ENCODE data around the gene TIE1.

TIE1 gene

GRCh38 chr1:43303471-43304313 lies 2.9 kb downstream of the TIE1 start:
- no peak overlapping the region for H3K27ac ChIP-seq (ENCODE audit: low read depth, low read length)
- no peak overlapping the region for H3K9ac ChIP-seq (ENCODE audit: low read depth in 1 of 2, low read length in 2 of 2)
- peaks cover 22 to 28% of the 10 kb centered on the region in 2 donors for H3K4me1 ChIP-seq (ENCODE audit: control insufficient read depth in 1 of 2, insufficient read depth in 2 of 2, low read length in 2 of 2)
- no peak overlapping the region for H3K4me3 ChIP-seq (ENCODE audit: low read depth in 1 of 2, low read length in 2 of 2)
- no peaks in the 10 kb centered on the region for H3K9me3 ChIP-seq (ENCODE audit: control insufficient read depth in 1 of 2, low read length in 2 of 2)
- H3K27me3 ChIP-seq (ENCODE audit: control insufficient read depth in 1 of 2, insufficient read depth in 2 of 2, low read length in 2 of 2), result no peaks in the 10 kb centered on the region
- no peaks in the 10 kb centered on the region for H3K36me3 ChIP-seq (ENCODE audit: control insufficient read depth in 1 of 2, insufficient read depth in 2 of 2, low read length in 2 of 2)

- no peaks in the 10 kb centered on the region for H3K9me3 ChIP-seq (ENCODE audit: control insufficient read depth in 1 of 2, low read length in 2 of 2)
- H3K4me1 ChIP-seq (ENCODE audit: control insufficient read depth in 1 of 2, insufficient read depth in 2 of 2, low read length in 2 of 2), result peaks cover 22 to 28% of the 10 kb centered on the region in 2 donors
- H3K9ac ChIP-seq (ENCODE audit: low read depth in 1 of 2, low read length in 2 of 2), result no peak overlapping the region
- H3K27ac ChIP-seq (ENCODE audit: low read depth, low read length), result no peak overlapping the region
- no peaks in the 10 kb centered on the region for H3K36me3 ChIP-seq (ENCODE audit: control insufficient read depth in 1 of 2, insufficient read depth in 2 of 2, low read length in 2 of 2)
- H3K27me3 ChIP-seq (ENCODE audit: control insufficient read depth in 1 of 2, insufficient read depth in 2 of 2, low read length in 2 of 2), result no peaks in the 10 kb centered on the region
- no peak overlapping the region for H3K4me3 ChIP-seq (ENCODE audit: low read depth in 1 of 2, low read length in 2 of 2)
Observed at GRCh38 chr1:43304314-43304681, 3.5 kb downstream of the TIE1 start.

DNA sequence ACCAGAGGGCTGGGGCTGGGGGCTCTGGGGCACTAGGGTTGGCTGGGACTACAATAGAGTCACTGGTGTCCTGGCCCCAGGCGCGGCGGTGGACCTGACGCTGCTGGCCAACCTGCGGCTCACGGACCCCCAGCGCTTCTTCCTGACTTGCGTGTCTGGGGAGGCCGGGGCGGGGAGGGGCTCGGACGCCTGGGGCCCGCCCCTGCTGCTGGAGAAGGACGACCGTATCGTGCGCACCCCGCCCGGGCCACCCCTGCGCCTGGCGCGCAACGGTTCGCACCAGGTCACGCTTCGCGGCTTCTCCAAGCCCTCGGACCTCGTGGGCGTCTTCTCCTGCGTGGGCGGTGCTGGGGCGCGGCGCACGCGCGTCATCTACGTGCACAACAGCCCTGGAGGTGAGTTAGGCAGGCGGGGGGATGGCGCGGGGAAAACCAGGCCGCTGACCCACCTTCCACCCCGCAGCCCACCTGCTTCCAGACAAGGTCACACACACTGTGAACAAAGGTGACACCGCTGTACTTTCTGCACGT lies 4.1 kb downstream of the TIE1 start:
- Histone ChIP-seq H3K4me3 (ENCODE audit: low read depth in 1 of 2, low read length in 2 of 2) (no peak overlapping the region), H3K27me3 (ENCODE audit: control insufficient read depth in 1 of 2, insufficient read depth in 2 of 2, low read length in 2 of 2) (no peaks in the 10 kb centered on the region), H3K9ac (ENCODE audit: low read depth in 1 of 2, low read length in 2 of 2) (no peak overlapping the region), H3K4me1 (ENCODE audit: control insufficient read depth in 1 of 2, insufficient read depth in 2 of 2, low read length in 2 of 2) (peaks cover 22 to 28% of the 10 kb centered on the region in 2 donors), H3K27ac (ENCODE audit: low read depth, low read length) (no peak overlapping the region), H3K9me3 (ENCODE audit: control insufficient read depth in 1 of 2, low read length in 2 of 2) (no peaks in the 10 kb centered on the region), H3K36me3 (ENCODE audit: control insufficient read depth in 1 of 2, insufficient read depth in 2 of 2, low read length in 2 of 2) (no peaks in the 10 kb centered on the region)

DNA sequence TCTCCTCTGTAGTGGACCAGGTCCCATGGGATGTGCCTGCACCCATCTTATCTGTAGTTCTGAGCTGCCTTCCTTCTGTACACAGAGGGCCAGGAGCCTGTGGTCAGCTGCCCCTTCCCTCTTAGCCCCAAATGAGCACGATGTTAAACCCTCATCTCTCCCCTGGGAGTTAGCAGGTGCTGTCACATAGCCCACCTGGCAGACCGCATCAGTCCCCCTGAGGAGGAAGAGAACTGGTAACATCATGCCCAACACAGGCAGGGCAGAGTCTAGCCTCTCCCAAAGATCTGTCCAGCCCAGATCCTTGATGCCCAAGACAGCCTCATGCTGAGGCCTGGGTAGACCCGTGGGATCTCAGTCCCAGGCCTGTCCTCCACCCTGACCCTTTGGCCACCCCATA lies 4.7 kb downstream of the TIE1 start:
- Histone ChIP-seq H3K4me3 (ENCODE audit: low read depth in 1 of 2, low read length in 2 of 2) (no peak overlapping the region), H3K4me1 (ENCODE audit: control insufficient read depth in 1 of 2, insufficient read depth in 2 of 2, low read length in 2 of 2) (peaks cover 22 to 28% of the 10 kb centered on the region in 2 donors), H3K36me3 (ENCODE audit: control insufficient read depth in 1 of 2, insufficient read depth in 2 of 2, low read length in 2 of 2) (no peaks in the 10 kb centered on the region), H3K9ac (ENCODE audit: low read depth in 1 of 2, low read length in 2 of 2) (no peak overlapping the region), H3K27ac (ENCODE audit: low read depth, low read length) (no peak overlapping the region), H3K9me3 (ENCODE audit: control insufficient read depth in 1 of 2, low read length in 2 of 2) (no peaks in the 10 kb centered on the region), H3K27me3 (ENCODE audit: control insufficient read depth in 1 of 2, insufficient read depth in 2 of 2, low read length in 2 of 2) (no peaks in the 10 kb centered on the region)

DNA sequence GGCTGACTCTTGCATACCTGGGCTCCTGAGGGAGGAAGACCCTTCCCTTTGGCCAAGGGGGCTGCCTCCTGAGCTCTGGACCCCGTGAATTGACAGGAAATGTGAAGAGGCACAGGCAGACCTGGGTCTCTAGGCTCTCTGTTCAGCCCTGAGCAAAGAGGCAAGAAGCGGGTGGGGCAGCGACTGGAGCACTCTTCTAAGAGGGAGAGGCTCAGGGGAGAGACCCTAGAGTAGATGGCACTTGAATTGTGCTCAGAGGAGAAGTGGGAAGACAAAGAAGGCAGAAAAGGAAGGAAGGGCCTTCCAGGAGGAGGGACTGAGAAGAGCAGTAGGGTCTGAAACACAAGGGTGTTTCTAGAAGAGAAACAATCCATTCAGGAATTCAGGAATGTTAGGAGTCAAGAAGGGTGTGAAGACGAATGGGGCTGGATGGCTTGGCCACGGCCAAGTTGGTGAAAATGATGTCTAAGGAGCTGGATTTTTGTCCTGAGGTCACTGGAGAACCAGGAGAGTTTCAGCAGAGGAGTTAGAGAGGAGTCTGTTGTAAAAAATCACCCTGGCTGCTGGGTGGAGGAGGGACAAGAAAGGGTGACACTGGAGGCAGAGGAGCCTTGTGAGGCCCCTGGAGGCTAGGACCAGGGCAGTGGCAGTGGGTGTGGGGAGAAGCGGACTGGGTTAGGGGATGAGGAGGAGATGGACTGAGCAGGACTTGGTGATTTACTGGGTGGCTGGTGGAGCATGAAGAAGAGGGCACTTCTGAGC lies 5.3 kb downstream of the TIE1 start:
- Histone ChIP-seq H3K27ac (ENCODE audit: low read depth, low read length) (no peak overlapping the region), H3K4me3 (ENCODE audit: low read depth in 1 of 2, low read length in 2 of 2) (no peak overlapping the region), H3K9ac (ENCODE audit: low read depth in 1 of 2, low read length in 2 of 2) (no peak overlapping the region)

DNA sequence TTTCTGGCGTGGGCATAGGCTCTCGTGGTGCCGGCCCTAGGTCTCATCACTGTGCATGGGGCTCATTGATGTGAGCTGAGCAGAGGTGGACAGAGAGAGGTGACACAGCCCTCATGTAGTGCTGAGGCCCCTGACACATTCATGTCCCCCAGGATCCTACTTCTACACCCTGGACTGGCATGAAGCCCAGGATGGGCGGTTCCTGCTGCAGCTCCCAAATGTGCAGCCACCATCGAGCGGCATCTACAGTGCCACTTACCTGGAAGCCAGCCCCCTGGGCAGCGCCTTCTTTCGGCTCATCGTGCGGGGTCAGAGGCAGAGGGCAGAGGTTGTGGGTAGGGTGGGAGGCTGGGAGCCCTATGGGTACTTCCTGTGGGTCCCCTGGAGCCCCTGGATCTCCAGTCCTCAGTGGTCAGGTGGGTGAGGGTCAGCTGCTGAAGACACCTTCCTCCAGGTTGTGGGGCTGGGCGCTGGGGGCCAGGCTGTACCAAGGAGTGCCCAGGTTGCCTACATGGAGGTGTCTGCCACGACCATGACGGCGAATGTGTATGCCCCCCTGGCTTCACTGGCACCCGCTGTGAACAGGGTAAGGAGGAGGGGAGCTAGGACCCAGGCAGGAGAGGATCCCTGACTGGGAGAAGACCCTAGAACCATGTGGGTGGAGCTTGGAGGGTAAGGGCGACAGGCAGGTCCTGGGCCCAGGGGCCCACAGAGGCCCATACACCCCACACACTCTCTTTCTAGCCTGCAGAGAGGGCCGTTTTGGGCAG lies 6.1 kb downstream of the TIE1 start:
- H3K27ac ChIP-seq (ENCODE audit: low read depth, low read length), result no peak overlapping the region
- H3K9ac ChIP-seq (ENCODE audit: low read depth in 1 of 2, low read length in 2 of 2), result no peak overlapping the region
- peaks cover 22 to 28% of the 10 kb centered on the region in 2 donors for H3K4me1 ChIP-seq (ENCODE audit: control insufficient read depth in 1 of 2, insufficient read depth in 2 of 2, low read length in 2 of 2)
- H3K4me3 ChIP-seq (ENCODE audit: low read depth in 1 of 2, low read length in 2 of 2), result no peak overlapping the region
- H3K9me3 ChIP-seq (ENCODE audit: control insufficient read depth in 1 of 2, low read length in 2 of 2), result no peaks in the 10 kb centered on the region
- H3K27me3 ChIP-seq (ENCODE audit: control insufficient read depth in 1 of 2, insufficient read depth in 2 of 2, low read length in 2 of 2), result no peaks in the 10 kb centered on the region
- no peaks in the 10 kb centered on the region for H3K36me3 ChIP-seq (ENCODE audit: control insufficient read depth in 1 of 2, insufficient read depth in 2 of 2, low read length in 2 of 2)

More for the DNA sequence above, 5.3 kb downstream of the TIE1 start:
- Histone ChIP-seq H3K9me3 (ENCODE audit: control insufficient read depth in 1 of 2, low read length in 2 of 2) (no peaks in the 10 kb centered on the region), H3K27me3 (ENCODE audit: control insufficient read depth in 1 of 2, insufficient read depth in 2 of 2, low read length in 2 of 2) (no peaks in the 10 kb centered on the region), H3K4me1 (ENCODE audit: control insufficient read depth in 1 of 2, insufficient read depth in 2 of 2, low read length in 2 of 2) (peaks cover 22 to 28% of the 10 kb centered on the region in 2 donors), H3K36me3 (ENCODE audit: control insufficient read depth in 1 of 2, insufficient read depth in 2 of 2, low read length in 2 of 2) (no peaks in the 10 kb centered on the region)

- no peaks in the 10 kb centered on the region for H3K9me3 ChIP-seq (ENCODE audit: control insufficient read depth in 1 of 2, low read length in 2 of 2)
- no peak overlapping the region for H3K27ac ChIP-seq (ENCODE audit: low read depth, low read length)
- no peak overlapping the region for H3K4me3 ChIP-seq (ENCODE audit: low read depth in 1 of 2, low read length in 2 of 2)
- peaks cover 15 to 23% of the 10 kb centered on the region in 2 donors for H3K4me1 ChIP-seq (ENCODE audit: control insufficient read depth in 1 of 2, insufficient read depth in 2 of 2, low read length in 2 of 2)
- no peaks in the 10 kb centered on the region for H3K27me3 ChIP-seq (ENCODE audit: control insufficient read depth in 1 of 2, insufficient read depth in 2 of 2, low read length in 2 of 2)
- no peaks in the 10 kb centered on the region for H3K36me3 ChIP-seq (ENCODE audit: control insufficient read depth in 1 of 2, insufficient read depth in 2 of 2, low read length in 2 of 2)
- H3K9ac ChIP-seq (ENCODE audit: low read depth in 1 of 2, low read length in 2 of 2), result no peak overlapping the region
Observed at GRCh38 chr1:43307458-43308158, 6.8 kb downstream of the TIE1 start.

DNA sequence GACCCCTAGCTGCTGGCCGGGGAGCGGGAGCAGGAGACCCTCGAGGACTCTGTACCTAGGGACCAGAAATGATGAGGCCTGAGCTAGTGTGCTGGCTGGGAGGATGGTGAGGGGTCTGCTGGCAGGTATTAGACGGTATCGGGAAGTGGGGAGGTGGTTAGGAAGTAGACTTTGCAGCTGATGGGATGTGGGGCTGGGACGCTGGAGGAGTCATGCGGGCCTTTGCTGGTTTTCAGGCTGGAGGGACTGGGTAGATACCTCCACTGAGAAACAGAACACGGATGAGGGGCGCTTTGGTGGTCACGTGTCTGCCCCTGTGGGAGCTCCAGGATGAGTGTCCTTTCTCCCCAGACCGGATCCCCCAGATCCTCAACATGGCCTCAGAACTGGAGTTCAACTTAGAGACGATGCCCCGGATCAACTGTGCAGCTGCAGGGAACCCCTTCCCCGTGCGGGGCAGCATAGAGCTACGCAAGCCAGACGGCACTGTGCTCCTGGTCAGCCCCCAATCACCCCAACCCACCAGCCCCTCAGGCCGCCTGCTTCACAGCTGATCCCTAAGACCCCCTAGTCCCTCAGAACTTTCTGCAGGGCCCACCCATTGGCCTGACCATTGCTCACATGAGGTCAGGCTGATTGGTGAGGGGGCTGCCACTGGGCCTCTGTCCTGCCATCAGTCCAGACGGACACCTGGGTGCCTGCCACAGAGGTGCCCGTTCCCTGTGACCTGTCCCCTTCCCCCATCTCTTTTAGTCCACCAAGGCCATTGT lies 8.0 kb downstream of the TIE1 start:
- H3K9ac ChIP-seq (ENCODE audit: low read depth in 1 of 2, low read length in 2 of 2), result no peak overlapping the region
- H3K36me3 ChIP-seq (ENCODE audit: control insufficient read depth in 1 of 2, insufficient read depth in 2 of 2, low read length in 2 of 2), result no peaks in the 10 kb centered on the region
- no peaks in the 10 kb centered on the region for H3K9me3 ChIP-seq (ENCODE audit: control insufficient read depth in 1 of 2, low read length in 2 of 2)
- peaks cover 9 to 13% of the 10 kb centered on the region in 2 donors for H3K4me1 ChIP-seq (ENCODE audit: control insufficient read depth in 1 of 2, insufficient read depth in 2 of 2, low read length in 2 of 2)
- no peaks in the 10 kb centered on the region for H3K27me3 ChIP-seq (ENCODE audit: control insufficient read depth in 1 of 2, insufficient read depth in 2 of 2, low read length in 2 of 2)
- no peak overlapping the region for H3K27ac ChIP-seq (ENCODE audit: low read depth, low read length)
- no peak overlapping the region for H3K4me3 ChIP-seq (ENCODE audit: low read depth in 1 of 2, low read length in 2 of 2)

- H3K27ac ChIP-seq (ENCODE audit: low read depth, low read length), result no peak overlapping the region
- peaks cover 8% of the 10 kb centered on the region in 2 donors for H3K4me1 ChIP-seq (ENCODE audit: control insufficient read depth in 1 of 2, insufficient read depth in 2 of 2, low read length in 2 of 2)
- H3K27me3 ChIP-seq (ENCODE audit: control insufficient read depth in 1 of 2, insufficient read depth in 2 of 2, low read length in 2 of 2), result no peaks in the 10 kb centered on the region
- H3K36me3 ChIP-seq (ENCODE audit: control insufficient read depth in 1 of 2, insufficient read depth in 2 of 2, low read length in 2 of 2), result no peaks in the 10 kb centered on the region
- H3K9me3 ChIP-seq (ENCODE audit: control insufficient read depth in 1 of 2, low read length in 2 of 2), result no peaks in the 10 kb centered on the region
- H3K9ac ChIP-seq (ENCODE audit: low read depth in 1 of 2, low read length in 2 of 2), result no peak overlapping the region
- no peak overlapping the region for H3K4me3 ChIP-seq (ENCODE audit: low read depth in 1 of 2, low read length in 2 of 2)
Observed at GRCh38 chr1:43309405-43310025, 8.7 kb downstream of the TIE1 start.

Measured in duodenal mucosa (tissue), 2 donors.